Fibroblast of lung (primary cell): ENCODE results near the gene LHFPL2. TPM values are rescaled to one million over a fixed set of nuclear protein-coding genes. Genes with fewer than 3 reads are reported as not detected.

ENCODE experiments used
- DNase-seq, 2 donors: peaks; one replicate each; pipeline versions ENCODE4 v3.0.0 to v3.0.0-alpha.2; 2010; ENCODE audit warnings: low read depth in 2 of 2
- H2AFZ ChIP-seq: 2 replicates; pipeline ENCODE4 v1.5.1; 2012; ENCODE audit warnings: low read length, control low read depth, inconsistent platforms
- H3K27ac ChIP-seq: 2 replicates; pipeline ENCODE4 v1.5.1; 2011; ENCODE audit warnings: low read length, control low read depth; ENCODE audit not compliant: insufficient read depth
- H3K27me3 ChIP-seq: 2 replicates; pipeline ENCODE4 v1.5.1; 2011; ENCODE audit warnings: mild to moderate bottlenecking, low read length; ENCODE audit not compliant: control insufficient read depth, insufficient read depth
- H3K36me3 ChIP-seq: 2 replicates; pipeline ENCODE4 v1.5.1; 2011; ENCODE audit warnings: low read length; ENCODE audit not compliant: control insufficient read depth, insufficient read depth
- H3K4me1 ChIP-seq: 2 replicates; pipeline ENCODE4 v1.5.1; 2011; ENCODE audit warnings: low read length; ENCODE audit not compliant: control insufficient read depth, insufficient read depth; ENCODE audit errors: extremely low read depth
- H3K4me2 ChIP-seq: 2 replicates; pipeline ENCODE4 v1.5.1; 2011; ENCODE audit warnings: low read length, control low read depth; ENCODE audit not compliant: insufficient read depth; ENCODE audit errors: extremely low read depth
- H3K4me3 ChIP-seq, 4 experiments: fragments of 200-600 bp in 1 of 4; sonication (generic) in 1 of 4; replicated peaks in 1 of 4; 2 replicates each; pipeline ENCODE4 v1.5.1; 2011 to 2016; ENCODE audit warnings: low read length in 4 of 4, low read depth in 3 of 4, mild to moderate bottlenecking in 3 of 4, control low read depth in 2 of 4, inconsistent platforms in 1 of 4, mixed read lengths in 1 of 4; ENCODE audit not compliant: insufficient read depth in 1 of 4; ENCODE audit errors: control extremely low read depth in 1 of 4
- H3K79me2 ChIP-seq: 2 replicates; pipeline ENCODE4 v1.5.1; 2012; ENCODE audit warnings: mild to moderate bottlenecking, low read length, inconsistent platforms; ENCODE audit not compliant: control insufficient read depth, insufficient read depth
- H3K9ac ChIP-seq: 2 replicates; pipeline ENCODE4 v1.5.1; 2011; ENCODE audit warnings: mild to moderate bottlenecking, low read length, control low read depth; ENCODE audit not compliant: insufficient read depth
- H3K9me3 ChIP-seq: 2 replicates; pipeline ENCODE4 v1.5.1; 2012; ENCODE audit warnings: low read depth, low read length; ENCODE audit not compliant: control insufficient read depth, insufficient read depth
- H4K20me1 ChIP-seq: 2 replicates; pipeline ENCODE4 v1.5.1; 2011; ENCODE audit warnings: low read length; ENCODE audit not compliant: control insufficient read depth, insufficient read depth; ENCODE audit errors: extremely low read depth
- CTCF ChIP-seq, 2 donors: IDR thresholded peaks in 1 of 2; conservative IDR thresholded peaks in 1 of 2; 1 replicate in 1 of 2; 2 replicates in 1 of 2; pipeline ENCODE4 v1.5.1; 2011 to 2012; ENCODE audit warnings: low read length in 2 of 2, control low read depth in 1 of 2, inconsistent platforms in 1 of 2, low read depth in 1 of 2, mild to moderate bottlenecking in 1 of 2
- EZH2 ChIP-seq: IDR thresholded peaks from 2 replicates; pipeline ENCODE4 v1.5.1; 2012; ENCODE audit warnings: low read length, control low read depth, mild to moderate bottlenecking; ENCODE audit errors: missing control alignments
- polyA plus RNA-seq, 2 donors: library from polyadenylated mRNA; depleted of rRNA in 1 of 2; stranded (reverse) in 1 of 2; unstranded in 1 of 2; fragments of >200 nt; gene quantifications; 2 replicates each; pipeline ENCODE4 v1.2.1, GENCODE V29; 2011 to 2012; ENCODE audit warnings: missing spikeins in 1 of 2
- total RNA-seq: library from RNA; depleted of rRNA; stranded (reverse); fragments of >200 nt; gene quantifications from 2 replicates; pipeline ENCODE4 v1.2.1, GENCODE V29; 2014

LHFPL2 gene
- total and polyA plus RNA-seq, 2 donors (not counting 1 experiment from before 2014, with no cell fraction given): 13.7 to 51.4 TPM

GRCh38 chr5:78550891-78551290 lies 97.7 kb downstream of the LHFPL2 start:
- no peak overlapping the region for H3K4me3 ChIP-seq
- H3K36me3 ChIP-seq: peaks cover 3% of the 10 kb centered on the region
- peak in 1 of 2 donors; percentile 79 for DNase-seq
- H4K20me1 ChIP-seq: no peaks in the 10 kb centered on the region
- H3K79me2 ChIP-seq: no peaks in the 10 kb centered on the region
- TF ChIP-seq CTCF (conservative IDR thresholded peaks at IDR 0.05 in 1 of 2, IDR thresholded peaks at IDR 0.05 in 1 of 2; ENCODE audit: low read depth in 1 of 2, low read length in 2 of 2) (no peak), EZH2 (no peak)
- no peak overlapping the region for H3K9ac ChIP-seq
- H3K27ac ChIP-seq: no peak overlapping the region
- no peak overlapping the region for H3K4me2 ChIP-seq
- H3K27me3 ChIP-seq: no peaks in the 10 kb centered on the region
- no peak overlapping the region for H2AFZ ChIP-seq
- peaks cover 16% of the 10 kb centered on the region for H3K4me1 ChIP-seq
- no peaks in the 10 kb centered on the region for H3K9me3 ChIP-seq

- Histone ChIP-seq H3K36me3 (peaks cover 3% of the 10 kb centered on the region), H2AFZ (no peak overlapping the region), H4K20me1 (no peaks in the 10 kb centered on the region), H3K27ac (no peak overlapping the region), H3K9me3 (no peaks in the 10 kb centered on the region), H3K79me2 (no peaks in the 10 kb centered on the region), H3K4me1 (peaks cover 18% of the 10 kb centered on the region), H3K27me3 (no peaks in the 10 kb centered on the region), H3K9ac (no peak overlapping the region), H3K4me2 (no peak overlapping the region), H3K4me3 (no peak overlapping the region)
- no peak for TF ChIP-seq EZH2
- TF ChIP-seq CTCF (conservative IDR thresholded peaks at IDR 0.05 in 1 of 2, IDR thresholded peaks at IDR 0.05 in 1 of 2; ENCODE audit: low read depth in 1 of 2, low read length in 2 of 2): no peak
- DNase-seq: no peak
These were observed 99.5 kb downstream of the LHFPL2 start for GRCh38 chr5:78549043-78549442.

GRCh38 chr5:78547731-78548615 lies 100.6 kb downstream of the LHFPL2 start:
- Histone ChIP-seq H3K79me2 (no peaks in the 10 kb centered on the region), H3K4me1 (peaks cover 19% of the 10 kb centered on the region), H3K27me3 (no peaks in the 10 kb centered on the region), H4K20me1 (no peaks in the 10 kb centered on the region), H3K9me3 (no peaks in the 10 kb centered on the region), H3K9ac (peak overlapping the region; percentile 48), H3K36me3 (no peaks in the 10 kb centered on the region), H3K4me3 (no peak overlapping the region), H3K4me2 (peak overlapping the region; percentile 49), H2AFZ (peak overlapping the region; percentile 35), H3K27ac (peak overlapping the region; percentile 93)
- DNase-seq: peak; percentile 77 to 92
- no peak for TF ChIP-seq EZH2
- TF ChIP-seq CTCF (conservative IDR thresholded peaks at IDR 0.05 in 1 of 2, IDR thresholded peaks at IDR 0.05 in 1 of 2; ENCODE audit: low read depth in 1 of 2, low read length in 2 of 2): no peak
